Vagina (tissue), 2 donors: ENCODE data around the gene BCL6B. TPM values are rescaled to one million over a fixed set of nuclear protein-coding genes. Genes with fewer than 3 reads are reported as not detected.

Experiments
- DNase-seq, 2 donors: peaks; one replicate each; pipeline ENCODE4 v3.0.0-alpha.2; 2017; ENCODE audit errors: extremely low spot score in 2 of 2
- H3K27ac ChIP-seq: fragments of 200-600 bp; sonication (generic); one replicate; pipeline ENCODE4 v1.5.1; 2019
- H3K27me3 ChIP-seq: fragments of 200-600 bp; sonication (generic); one replicate; pipeline ENCODE4 v1.5.1; 2019
- H3K36me3 ChIP-seq, 2 donors: fragments of 200-600 bp; sonication (generic); one replicate each; pipeline ENCODE4 v1.5.1; 2017 to 2019
- H3K4me1 ChIP-seq: fragments of 200-600 bp; sonication (generic); one replicate; pipeline ENCODE4 v1.5.1; 2019
- H3K4me3 ChIP-seq, 2 donors: fragments of 200-600 bp; sonication (generic); 1 replicate in 1 of 2; 2 replicates in 1 of 2; pipeline ENCODE4 v1.5.1; 2016 to 2019
- H3K9me3 ChIP-seq: fragments of 200-600 bp; sonication (generic); one replicate; pipeline ENCODE4 v1.5.1; 2019
- CTCF ChIP-seq, 3 experiments: fragments of 450-650 bp in 2 of 3; fragments of 200-600 bp in 1 of 3; sonication (generic) in 1 of 3; IDR thresholded peaks; one replicate each; pipeline ENCODE4 v1.5.1; 2017 to 2019; ENCODE audit warnings: antibody characterized with exemption in 3 of 3, mild to moderate bottlenecking in 2 of 3, moderate library complexity in 2 of 3
- POLR2A ChIP-seq, 2 donors: fragments of 450-650 bp; IDR thresholded peaks; one replicate each; pipeline ENCODE4 v1.6.1; 2017; ENCODE audit warnings: antibody characterized with exemption in 2 of 2, mild to moderate bottlenecking in 2 of 2, moderate library complexity in 2 of 2
- POLR2AphosphoS5 ChIP-seq, 2 donors: sonication (generic); formaldehyde crosslinking; IDR thresholded peaks; one replicate each; pipeline ENCODE4 v1.9.0; 2017; ENCODE audit warnings: antibody characterized with exemption in 2 of 2, mild to moderate bottlenecking in 2 of 2, low read depth in 1 of 2; ENCODE audit not compliant: insufficient read depth in 1 of 2
- intact Hi-C: fragments of 100-400 bp; cut with DNase I; formaldehyde crosslinking; loops from one replicate; pipeline ENCODE4 v1.15.1; 2023
- total RNA-seq: library from RNA; depleted of rRNA; stranded (reverse); fragments of >200 nt; gene quantifications from one replicate; pipeline ENCODE4 v1.2.3, GENCODE V29; 2016

Gene BCL6B
- total RNA-seq, 1 donor from 2014 or later: 10.1 TPM

- peaks cover 62% of the 10 kb centered on the region for H3K4me1 ChIP-seq
- no peak for DNase-seq
Measured at GRCh38 chr17:7019839-7020519, 2.9 kb upstream of the BCL6B start.

DNA sequence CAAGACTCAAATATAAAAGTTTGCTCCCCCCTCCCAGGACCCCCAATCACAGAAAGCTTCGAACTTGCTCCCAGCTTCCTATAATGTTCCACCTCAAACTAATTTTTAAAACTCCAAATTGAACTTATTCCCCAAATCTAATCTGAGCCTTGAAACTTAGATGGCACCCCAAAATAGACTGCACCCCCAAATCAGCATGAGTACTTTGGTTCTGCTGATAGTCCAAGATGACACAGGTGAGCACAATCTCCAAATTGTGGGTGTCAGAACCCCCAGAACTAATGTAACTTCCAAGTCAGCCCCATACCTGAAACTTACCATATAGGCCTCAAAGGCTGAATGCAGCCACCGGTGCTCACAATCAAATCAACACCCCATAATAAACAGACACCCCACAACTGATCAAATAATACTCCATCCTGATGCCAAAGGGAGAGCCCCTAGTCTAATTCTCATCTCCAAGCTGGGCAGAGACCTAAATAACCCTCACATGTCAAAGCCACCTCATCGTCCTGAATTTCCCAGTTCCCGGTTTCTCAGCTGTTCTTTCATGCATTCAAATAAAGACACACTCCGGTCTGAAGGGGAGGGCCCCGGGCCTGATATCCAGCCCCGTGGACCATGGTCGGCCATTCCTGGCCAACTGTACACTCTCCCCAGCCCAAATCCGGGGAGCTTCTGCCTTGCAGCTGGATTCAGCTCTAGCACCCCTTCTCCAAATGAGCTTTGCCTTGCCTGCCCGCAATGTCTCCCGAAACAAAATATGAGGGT is 1.8 kb upstream of the BCL6B start:
- DNase-seq: no peak
- H3K9me3 ChIP-seq: no peaks in the 10 kb centered on the region
- peaks cover 52% of the 10 kb centered on the region for H3K4me1 ChIP-seq
- peak overlapping the region in 1 of 2 donors; percentile 19 for H3K4me3 ChIP-seq
- H3K36me3 ChIP-seq: no peaks in the 10 kb centered on the region
- intact Hi-C loops: no loop called here
- TF ChIP-seq CTCF (IDR thresholded peaks at IDR 0.05) (no peak), POLR2A (IDR thresholded peaks at IDR 0.05) (no peak), POLR2AphosphoS5 (IDR thresholded peaks at IDR 0.05; ENCODE audit: insufficient read depth in 1 of 2, low read depth in 1 of 2) (no peak)
- no peaks in the 10 kb centered on the region for H3K27me3 ChIP-seq
- peak overlapping the region; percentile 77 for H3K27ac ChIP-seq

More at GRCh38 chr17:7019839-7020519, 2.9 kb upstream of the BCL6B start:
- TF ChIP-seq POLR2A (IDR thresholded peaks at IDR 0.05) (no peak), POLR2AphosphoS5 (IDR thresholded peaks at IDR 0.05; ENCODE audit: insufficient read depth in 1 of 2, low read depth in 1 of 2) (peak in 1 of 2 donors; percentile 54), CTCF (IDR thresholded peaks at IDR 0.05) (no peak)
- intact Hi-C loops: no loop called here
- Histone ChIP-seq H3K27ac (peak overlapping the region; percentile 86), H3K4me3 (peak overlapping the region; percentile 53 to 66), H3K27me3 (no peaks in the 10 kb centered on the region), H3K9me3 (no peaks in the 10 kb centered on the region), H3K36me3 (no peaks in the 10 kb centered on the region)

GRCh38 chr17:7021993-7022778 is 664 bp upstream of the BCL6B start:
- intact Hi-C loops: no loop called here
- Histone ChIP-seq H3K27ac (peak overlapping the region; percentile 77), H3K4me1 (peaks cover 43% of the 10 kb centered on the region), H3K36me3 (no peaks in the 10 kb centered on the region), H3K4me3 (peak overlapping the region; percentile 19 to 35), H3K9me3 (no peaks in the 10 kb centered on the region), H3K27me3 (no peaks in the 10 kb centered on the region)
- peak in 1 of 2 donors; percentile 10 for TF ChIP-seq POLR2A (IDR thresholded peaks at IDR 0.05)
- TF ChIP-seq POLR2AphosphoS5 (IDR thresholded peaks at IDR 0.05; ENCODE audit: insufficient read depth in 1 of 2, low read depth in 1 of 2): peak; percentile 35 to 71
- peak; percentile 76 to 96 (median 84) for TF ChIP-seq CTCF (IDR thresholded peaks at IDR 0.05)
- no peak for DNase-seq

DNA sequence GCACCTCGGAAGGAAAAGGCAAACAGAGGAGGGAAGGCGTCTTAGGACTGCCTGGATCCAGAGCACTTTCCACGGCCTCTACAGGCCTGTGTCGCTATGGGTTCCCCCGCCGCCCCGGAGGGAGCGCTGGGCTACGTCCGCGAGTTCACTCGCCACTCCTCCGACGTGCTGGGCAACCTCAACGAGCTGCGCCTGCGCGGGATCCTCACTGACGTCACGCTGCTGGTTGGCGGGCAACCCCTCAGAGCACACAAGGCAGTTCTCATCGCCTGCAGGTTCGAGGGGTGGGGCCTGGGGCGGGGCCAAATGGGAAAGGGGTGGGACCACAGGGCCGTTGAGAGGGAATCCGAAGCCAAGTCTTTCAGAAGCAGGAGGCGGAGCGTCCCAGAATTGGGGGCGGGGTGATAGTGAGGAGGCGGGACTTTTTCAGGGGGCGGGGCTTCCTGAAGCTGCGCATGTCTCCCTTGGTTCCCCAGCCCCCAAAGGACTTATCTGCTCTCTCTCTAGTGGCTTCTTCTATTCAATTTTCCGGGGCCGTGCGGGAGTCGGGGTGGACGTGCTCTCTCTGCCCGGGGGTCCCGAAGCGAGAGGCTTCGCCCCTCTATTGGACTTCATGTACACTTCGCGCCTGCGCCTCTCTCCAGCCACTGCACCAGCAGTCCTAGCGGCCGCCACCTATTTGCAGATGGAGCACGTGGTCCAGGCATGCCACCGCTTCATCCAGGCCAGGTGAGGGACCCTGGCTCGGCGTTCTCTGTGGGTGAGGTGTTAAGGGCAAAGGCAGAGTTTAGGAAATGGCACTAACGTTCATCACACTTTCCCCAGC is 939 bp downstream of the BCL6B start:
- H3K4me1 ChIP-seq: peaks cover 28% of the 10 kb centered on the region
- no peaks in the 10 kb centered on the region for H3K36me3 ChIP-seq
- DNase-seq: no peak
- peak overlapping the region; percentile 77 for H3K27ac ChIP-seq
- no peaks in the 10 kb centered on the region for H3K27me3 ChIP-seq
- intact Hi-C loops: no loop called here
- H3K4me3 ChIP-seq: peak overlapping the region; percentile 35 to 36
- H3K9me3 ChIP-seq: no peaks in the 10 kb centered on the region
- peak in 1 of 2 donors; percentile 50 for TF ChIP-seq POLR2A (IDR thresholded peaks at IDR 0.05)
- TF ChIP-seq CTCF (IDR thresholded peaks at IDR 0.05): no peak
- TF ChIP-seq POLR2AphosphoS5 (IDR thresholded peaks at IDR 0.05; ENCODE audit: insufficient read depth in 1 of 2, low read depth in 1 of 2): peak; percentile 77 to 82
